Fibroblast of pulmonary artery (primary cell): ENCODE measurements around the gene PDPR.
A peak's percentile ranks its signal among the peaks of the same experiment; 100 is the strongest.
"Not testable (repeated sequence)": the region's sequence is repeated elsewhere in the genome, so short reads cannot be mapped to it uniquely, and the experiment has no call there.

Source experiments
- DNase-seq: peaks from one replicate; pipeline ENCODE4 v3.0.0-alpha.2; 2010; ENCODE audit warnings: low read depth
- H3K4me3 ChIP-seq: replicated peaks from 2 replicates; pipeline ENCODE4 v1.5.1; 2011; ENCODE audit warnings: low read depth, mild to moderate bottlenecking, control low read depth, low read length, moderate library complexity

PDPR gene

DNA sequence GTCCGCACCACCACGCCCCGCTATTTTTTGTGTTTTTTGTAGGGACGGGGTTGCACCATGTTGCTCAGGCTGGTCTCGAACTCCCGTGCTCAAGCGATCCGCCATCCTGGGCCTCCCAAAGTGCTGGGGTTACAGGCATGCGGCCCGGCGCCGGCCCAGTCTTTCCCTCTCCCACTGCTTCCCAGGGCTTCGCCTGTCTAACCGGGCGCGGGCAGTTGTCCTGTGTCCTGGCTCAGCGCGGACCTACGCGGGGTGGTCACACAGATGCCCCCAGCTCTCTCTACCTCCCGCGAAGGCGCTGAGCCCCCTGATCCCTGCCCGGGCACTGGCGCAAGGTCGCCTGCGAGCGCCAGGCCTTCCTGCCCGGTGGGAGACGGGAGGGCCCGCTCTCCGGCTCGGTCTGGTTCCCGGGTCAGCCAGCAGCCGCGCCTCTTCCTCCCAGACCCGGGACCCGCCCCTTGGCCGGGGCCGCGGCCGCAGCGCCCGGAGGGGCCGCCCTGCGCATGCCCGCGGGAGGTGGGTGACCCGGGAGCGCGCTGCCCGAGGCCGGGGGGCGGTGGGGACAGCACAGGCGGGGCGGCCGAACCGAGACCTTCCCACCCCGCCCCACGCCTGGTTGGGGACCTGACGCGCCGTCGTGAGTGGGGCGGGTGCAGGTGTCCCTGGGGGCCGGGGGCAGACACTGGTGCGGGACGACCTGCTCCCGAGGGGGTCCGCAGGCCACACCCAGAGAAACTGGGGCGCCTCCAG lies 73.9 kb downstream of the PDPR start:
- not testable (repeated sequence) for DNase-seq, H3K4me3 ChIP-seq

DNA sequence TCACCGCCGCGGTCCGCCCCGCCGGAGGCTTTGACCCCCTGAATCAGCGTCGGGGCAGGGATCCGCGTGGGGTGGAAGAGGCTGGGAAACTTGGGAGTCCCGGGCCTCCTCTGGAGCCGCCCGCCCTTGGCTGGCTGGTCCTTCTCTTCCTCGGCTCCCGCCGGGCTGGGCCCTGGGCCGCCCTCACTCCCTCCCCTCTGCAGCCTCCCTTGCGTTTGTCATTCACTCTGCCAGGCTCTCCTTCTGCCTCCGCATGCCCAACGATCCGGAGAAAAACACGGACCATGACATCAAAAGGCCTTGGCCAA lies 74.4 kb downstream of the PDPR start:
- H3K4me3 ChIP-seq, DNase-seq: not testable (repeated sequence)

- DNase-seq, H3K4me3 ChIP-seq: not testable (repeated sequence)
Measured at GRCh38 chr16:70190574-70190973, 76.4 kb downstream of the PDPR start.

GRCh38 chr16:70196683-70197300 lies 82.7 kb downstream of the PDPR start:
- DNase-seq, H3K4me3 ChIP-seq: not testable (repeated sequence)

DNA sequence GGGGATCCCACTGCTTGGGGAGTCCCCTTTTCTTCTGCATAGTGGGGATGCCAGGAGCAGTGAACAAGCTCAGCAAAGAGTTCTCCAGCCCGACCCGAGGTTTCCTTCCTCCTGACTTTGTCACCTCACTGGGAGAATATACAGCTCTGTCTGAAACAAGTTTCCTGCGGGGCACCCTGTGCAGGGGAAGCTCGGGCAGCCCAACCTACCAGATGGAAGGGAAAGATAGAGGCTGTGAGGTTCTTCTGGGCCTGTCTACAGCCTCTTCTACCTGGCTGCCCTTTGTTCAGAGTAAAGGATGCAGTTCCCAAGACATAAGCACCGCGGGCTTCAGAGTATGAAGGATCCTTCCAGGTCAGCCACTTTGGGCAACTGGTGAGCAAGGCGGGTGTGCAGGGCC lies 83.5 kb downstream of the PDPR start:
- not testable (repeated sequence) for H3K4me3 ChIP-seq, DNase-seq

DNA sequence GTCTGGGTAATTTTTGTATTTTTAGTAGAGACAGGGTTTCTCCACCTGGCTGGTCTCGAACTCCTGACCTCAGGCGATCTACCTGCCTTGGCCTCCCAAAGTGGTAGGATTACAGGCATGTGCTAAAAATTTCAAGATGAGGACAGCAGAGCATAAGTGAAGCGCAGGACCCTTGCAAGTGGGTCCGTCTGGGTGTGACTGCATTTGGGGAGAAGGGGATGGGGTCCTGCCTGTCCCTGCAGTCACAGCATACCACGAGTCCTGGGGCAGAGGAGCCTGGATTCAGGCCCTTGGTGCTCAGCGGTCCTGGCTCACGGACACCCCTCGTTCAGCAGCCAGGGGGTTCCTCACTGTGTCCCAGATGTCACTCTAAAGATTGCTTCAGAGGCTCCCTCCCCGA lies 84.1 kb downstream of the PDPR start:
- DNase-seq, H3K4me3 ChIP-seq: not testable (repeated sequence)

DNA sequence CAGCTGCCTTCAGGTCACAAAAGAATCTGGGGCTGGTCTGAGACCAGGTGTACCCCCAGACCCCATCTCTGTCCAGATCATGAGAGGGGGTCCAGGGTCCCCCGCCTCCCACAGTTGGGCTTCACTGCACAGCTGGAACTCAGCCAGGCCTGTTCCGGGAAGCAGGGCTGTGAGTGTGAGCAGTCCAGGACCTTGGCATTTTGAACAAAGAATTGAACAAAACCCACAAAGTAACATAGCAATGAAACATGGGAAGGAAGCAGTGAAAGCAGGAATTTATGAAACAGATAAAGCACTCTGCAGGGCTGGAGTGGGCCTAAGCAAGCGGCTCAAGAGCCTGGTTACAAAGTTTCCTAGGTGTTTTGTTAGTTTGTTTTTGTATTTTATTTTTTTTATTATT lies 84.5 kb downstream of the PDPR start:
- H3K4me3 ChIP-seq = not testable (repeated sequence)

GRCh38 chr16:70199170-70199569 lies 85.0 kb downstream of the PDPR start:
- H3K4me3 ChIP-seq, DNase-seq: not testable (repeated sequence)

More for the DNA sequence above, 84.5 kb downstream of the PDPR start:
- DNase-seq = peak; percentile 51

DNA sequence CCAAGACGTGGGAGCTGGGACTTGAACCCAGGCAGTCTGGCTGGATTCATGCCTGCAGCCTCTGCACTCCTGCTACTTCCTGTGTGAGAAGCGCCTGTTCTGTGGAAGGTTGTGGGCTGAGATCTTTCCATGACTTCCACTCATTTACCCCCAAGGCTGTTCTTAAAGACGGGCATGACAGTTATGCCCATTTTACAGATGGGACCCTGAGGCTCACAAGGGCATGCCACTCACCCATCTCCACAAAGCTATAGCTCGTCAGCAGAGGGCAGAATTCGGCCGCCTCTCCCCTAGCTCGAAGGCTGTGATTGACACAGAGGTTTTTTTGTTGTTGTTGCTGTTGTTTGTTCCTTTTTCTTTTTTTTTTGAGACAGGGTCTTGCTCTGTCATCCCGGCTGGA lies 85.9 kb downstream of the PDPR start:
- not testable (repeated sequence) for DNase-seq, H3K4me3 ChIP-seq

- H3K4me3 ChIP-seq, DNase-seq: not testable (repeated sequence)
Measured at GRCh38 chr16:70203508-70203907, 89.4 kb downstream of the PDPR start.

GRCh38 chr16:70204010-70204409 lies 89.9 kb downstream of the PDPR start:
- not testable (repeated sequence) for H3K4me3 ChIP-seq, DNase-seq

DNA sequence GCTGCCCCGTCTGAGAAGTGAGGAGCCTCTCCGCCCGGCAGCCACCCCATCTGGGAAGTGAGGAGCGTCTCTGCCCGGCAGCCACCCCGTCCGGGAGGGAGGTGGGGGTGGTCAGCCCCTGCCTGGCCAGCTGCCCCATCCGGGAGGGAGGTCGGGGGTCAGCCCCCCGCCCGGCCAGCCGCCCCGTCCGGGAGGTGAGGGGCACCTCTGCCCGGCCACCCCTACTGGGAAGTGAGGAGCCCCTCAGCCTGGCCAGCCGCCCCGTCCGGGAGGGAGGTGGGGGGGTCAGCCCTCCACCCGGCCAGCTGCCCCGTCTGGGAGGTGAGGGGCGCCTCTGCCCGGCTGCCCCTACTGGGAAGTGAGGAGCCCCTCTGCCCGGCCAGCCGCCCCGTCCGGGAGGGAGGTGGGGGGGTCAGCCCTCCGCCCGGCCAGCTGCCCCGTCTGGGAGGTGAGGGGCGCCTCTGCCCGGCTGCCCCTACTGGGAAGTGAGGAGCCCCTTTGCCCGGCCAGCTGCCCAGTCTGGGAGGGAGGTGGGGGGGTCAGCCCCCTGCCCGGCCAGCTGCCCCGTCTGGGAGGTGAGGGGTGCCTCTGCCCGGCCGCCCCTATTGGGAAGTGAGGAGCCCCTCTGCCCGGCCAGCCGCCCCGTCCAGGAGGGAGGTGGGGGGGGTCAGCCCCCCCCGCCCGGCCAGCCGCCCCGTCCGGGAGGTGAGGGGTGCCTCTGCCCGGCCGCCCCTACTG lies 90.7 kb downstream of the PDPR start:
- not testable (repeated sequence) for DNase-seq, H3K4me3 ChIP-seq

- DNase-seq, H3K4me3 ChIP-seq: not testable (repeated sequence)
Measured at GRCh38 chr16:70206382-70206781, 92.2 kb downstream of the PDPR start.
